HCT116 (cell line): ENCODE measurements around the gene DGKB.

ENCODE experiments used
- CEBPB ChIP-seq: IDR thresholded peaks from 2 replicates; pipeline ENCODE4 v1.6.1; 2012; ENCODE audit warnings: low read depth
- EZH2 ChIP-seq: fragments of 200-600 bp; sonication (generic); IDR thresholded peaks from 2 replicates; pipeline ENCODE4 v1.6.1; 2017; ENCODE audit warnings: antibody characterized with exemption, mixed run types
- FOSL1 ChIP-seq: IDR thresholded peaks from 2 replicates; pipeline ENCODE4 v1.6.1; 2012; ENCODE audit warnings: low read depth
- MAX ChIP-seq: IDR thresholded peaks from 2 replicates; pipeline ENCODE4 v1.6.1; 2012
- POLR2A ChIP-seq: IDR thresholded peaks from 2 replicates; pipeline ENCODE4 v1.7.0; 2011; ENCODE audit warnings: borderline replicate concordance; ENCODE audit not compliant: insufficient read depth, insufficient read length; ENCODE audit errors: extremely low read depth
- POLR2AphosphoS5 ChIP-seq: IDR thresholded peaks from 2 replicates; pipeline ENCODE4 v1.6.1; 2011; ENCODE audit warnings: mild to moderate bottlenecking, low read depth, low read length, moderate library complexity
- RAD21 ChIP-seq: IDR thresholded peaks from 2 replicates; pipeline ENCODE4 v1.6.1; 2012; ENCODE audit warnings: low read depth, mild to moderate bottlenecking
- SIN3A ChIP-seq: IDR thresholded peaks from 2 replicates; pipeline ENCODE4 v1.6.1; 2012; ENCODE audit warnings: low read depth
- TF ChIP-seq, protein P1 (sequence below), 3 experiments: fragments of 200-600 bp in 1 of 3; sonication (generic) in 1 of 3; IDR thresholded peaks in 2 of 3; conservative IDR thresholded peaks in 1 of 3; 2 replicates each; pipeline ENCODE4 v1.5.1; 2012 to 2017; ENCODE audit warnings: low read depth in 2 of 3, low read length in 2 of 3, antibody characterized with exemption in 1 of 3, borderline replicate concordance in 1 of 3, control low read depth in 1 of 3, mild to moderate bottlenecking in 1 of 3, mixed read lengths in 1 of 3, mixed run types in 1 of 3, moderate library complexity in 1 of 3; ENCODE audit not compliant: insufficient read depth in 1 of 3

DNA sequence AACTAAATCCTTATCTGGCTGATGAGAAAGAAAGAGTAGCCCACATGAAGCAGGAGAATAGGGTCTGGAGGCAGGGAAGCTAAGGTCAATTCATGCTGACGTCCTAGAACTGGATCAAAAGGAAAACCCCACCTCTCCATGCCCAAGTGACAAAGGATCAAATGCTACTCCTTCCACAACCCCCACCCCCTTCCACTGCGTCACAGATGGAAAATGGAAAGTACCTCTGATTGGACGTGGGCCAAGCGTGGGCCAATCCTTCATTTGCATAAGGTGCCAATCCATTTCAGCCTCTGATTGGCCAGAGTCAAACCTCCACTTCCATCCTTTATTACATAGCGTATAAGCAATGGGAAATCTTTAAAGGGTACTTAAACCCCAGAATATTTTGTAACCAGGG, 481.8 kb downstream of the DGKB start:
- TF ChIP-seq, protein P1, sequence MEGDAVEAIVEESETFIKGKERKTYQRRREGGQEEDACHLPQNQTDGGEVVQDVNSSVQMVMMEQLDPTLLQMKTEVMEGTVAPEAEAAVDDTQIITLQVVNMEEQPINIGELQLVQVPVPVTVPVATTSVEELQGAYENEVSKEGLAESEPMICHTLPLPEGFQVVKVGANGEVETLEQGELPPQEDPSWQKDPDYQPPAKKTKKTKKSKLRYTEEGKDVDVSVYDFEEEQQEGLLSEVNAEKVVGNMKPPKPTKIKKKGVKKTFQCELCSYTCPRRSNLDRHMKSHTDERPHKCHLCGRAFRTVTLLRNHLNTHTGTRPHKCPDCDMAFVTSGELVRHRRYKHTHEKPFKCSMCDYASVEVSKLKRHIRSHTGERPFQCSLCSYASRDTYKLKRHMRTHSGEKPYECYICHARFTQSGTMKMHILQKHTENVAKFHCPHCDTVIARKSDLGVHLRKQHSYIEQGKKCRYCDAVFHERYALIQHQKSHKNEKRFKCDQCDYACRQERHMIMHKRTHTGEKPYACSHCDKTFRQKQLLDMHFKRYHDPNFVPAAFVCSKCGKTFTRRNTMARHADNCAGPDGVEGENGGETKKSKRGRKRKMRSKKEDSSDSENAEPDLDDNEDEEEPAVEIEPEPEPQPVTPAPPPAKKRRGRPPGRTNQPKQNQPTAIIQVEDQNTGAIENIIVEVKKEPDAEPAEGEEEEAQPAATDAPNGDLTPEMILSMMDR (IDR thresholded peaks at IDR 0.05 in 2 of 3, conservative IDR thresholded peaks at IDR 0.05 in 1 of 3; ENCODE audit: borderline replicate concordance in 1 of 3, insufficient read depth in 1 of 3, low read depth in 2 of 3, low read length in 2 of 3): no peak
- TF ChIP-seq POLR2AphosphoS5: no peak
- no peak for TF ChIP-seq CEBPB
- TF ChIP-seq EZH2: no peak
- TF ChIP-seq FOSL1: no peak
- TF ChIP-seq SIN3A: no peak
- TF ChIP-seq POLR2A: no peak
- TF ChIP-seq RAD21: no peak
- no peak for TF ChIP-seq MAX
